Heart left ventricle (tissue), 16 donors: ENCODE measurements around the gene PAK3. TPM values are rescaled to one million over a fixed set of nuclear protein-coding genes. Genes with fewer than 3 reads are reported as not detected.

Source experiments
- ATAC-seq, 4 donors: fragments of 200-7000 bp; cut with Tn5 transposase; one replicate each; pipeline ENCODE4 v1.9.1; 2020 to 2022; ENCODE audit warnings: moderate library complexity in 4 of 4, mild to moderate bottlenecking in 3 of 4, moderate number of reproducible peaks in 1 of 4
- DNase-seq, 5 donors: peaks; one replicate each; pipeline ENCODE4 v3.0.0-alpha.2; 2020
- H3K27ac ChIP-seq, 12 donors: fragments of 200-600 bp; sonication (generic) in 4 of 12; one replicate each; pipeline versions ENCODE4 v1.5.0 to v1.8.0; 2016 to 2022; ENCODE audit warnings: mild to moderate bottlenecking in 2 of 12
- H3K27me3 ChIP-seq, 9 donors: fragments of 200-600 bp; sonication (generic) in 2 of 9; one replicate each; pipeline versions ENCODE4 v1.5.1 to v1.8.0; 2016 to 2022; ENCODE audit warnings: mild to moderate bottlenecking in 3 of 9
- H3K36me3 ChIP-seq, 9 donors: fragments of 200-600 bp; sonication (generic) in 2 of 9; one replicate each; pipeline versions ENCODE4 v1.5.0 to v1.8.0; 2018 to 2022; ENCODE audit warnings: mild to moderate bottlenecking in 2 of 9
- H3K4me1 ChIP-seq, 12 donors: fragments of 200-600 bp; sonication (generic) in 4 of 12; one replicate each; pipeline versions ENCODE4 v1.5.0 to v1.8.0; 2016 to 2022; ENCODE audit warnings: mild to moderate bottlenecking in 3 of 12
- H3K4me3 ChIP-seq, 12 donors: fragments of 200-600 bp; sonication (generic) in 4 of 12; one replicate each; pipeline versions ENCODE4 v1.5.0 to v1.8.0; 2017 to 2022; ENCODE audit warnings: mild to moderate bottlenecking in 9 of 12, moderate library complexity in 4 of 12
- H3K9me3 ChIP-seq, 12 donors: fragments of 200-600 bp; sonication (generic) in 4 of 12; one replicate each; pipeline versions ENCODE4 v1.5.0 to v1.8.0; 2016 to 2022; ENCODE audit warnings: mild to moderate bottlenecking in 1 of 12
- POLR2A ChIP-seq, 2 donors: fragments of 450-650 bp; IDR thresholded peaks; one replicate each; pipeline ENCODE4 v1.6.1; 2017; ENCODE audit warnings: antibody characterized with exemption in 2 of 2, mild to moderate bottlenecking in 2 of 2, moderate library complexity in 2 of 2
- WGBS, 4 donors: extraction: QIAGEN DNeasy Blood & Tissue Kit in 2 of 4; methylation state at CpG; one replicate each; pipeline versions ENCODE4 v1.1.5 to v1.1.7; 2013 to 2018; 5-methylcytosine and 5-hydroxymethylcytosine counted together
- intact Hi-C, 10 donors: fragments of 100-400 bp; cut with DNase I; formaldehyde crosslinking; loops; one replicate each; pipeline versions ENCODE4 v1.11.1 to v1.14.2; 2022
- polyA plus RNA-seq, 2 donors: library from polyadenylated mRNA; stranded (reverse); fragments of 200-250 nt; gene quantifications; one replicate each; pipeline ENCODE4 v1.2.3, GENCODE V29; 2013
- total RNA-seq, 9 donors: library from RNA; depleted of rRNA in 2 of 9; stranded (reverse); fragments of >200 nt in 2 of 9; fragmentation: NEBNext Ultra II Directional in 3 of 9; extraction: Animal tissue kit (Norgen Biotek cat#: 25700) in 3 of 9; gene quantifications; one replicate each; pipeline versions ENCODE4 v1.1.0 to v1.2.4, GENCODE V29; 2016 to 2023
- TF ChIP-seq, protein P1 (sequence below), 12 donors: fragments of 200-600 bp; sonication (generic) in 4 of 12; IDR thresholded peaks; one replicate each; pipeline versions ENCODE4 v1.5.0 to v1.8.0; 2018 to 2022; ENCODE audit warnings: antibody characterized with exemption in 12 of 12, mild to moderate bottlenecking in 5 of 12
- donor health status: ischemic (EF 13 %, LVEDD 7.1; RV severe dilation, severe dysfunction).
- donor health status: healthy with polysubstance abuse.
- donor health status: DM: no; HTN: yes; CAD: no.
- donor health status: DM: no; HTN: no; CAD: no.
- donor health status: ischemic (EF 25% LVEDD 6.9; RV normal size, moderate dysfunction).
- donor health status: ischemic (EF 25% LVEDD 5.7; RV mildly dilated, moderate dysfunction).
- donor health status: healthy.
- donor health status: DM: yes; HTN: yes; CAD: no.
- donor health status: ischemic (EF 35%, LVEDD 5.7; RV mildly dilated, moderate dysfunction).
- donor health status: nonischemic (EF 11% LVEDD 7.7; RV severe dilation, severe dysfunction).
- donor health status: DM: yes; HTN: yes; CAD: no.
- donor health status: PGD.
- donor health status: ischemic (EF 29% LVEDD 5.4; RV normal size, mild dysfunction).
- donor health status: nonischemic (EF 23%, LVEDD 6.1; RV moderate dilation, normal function).

The PAK3 gene
- total and polyA plus RNA-seq, 11 donors = 0.04 to 1.1 (median 0.38) TPM; not detected in 1

DNA sequence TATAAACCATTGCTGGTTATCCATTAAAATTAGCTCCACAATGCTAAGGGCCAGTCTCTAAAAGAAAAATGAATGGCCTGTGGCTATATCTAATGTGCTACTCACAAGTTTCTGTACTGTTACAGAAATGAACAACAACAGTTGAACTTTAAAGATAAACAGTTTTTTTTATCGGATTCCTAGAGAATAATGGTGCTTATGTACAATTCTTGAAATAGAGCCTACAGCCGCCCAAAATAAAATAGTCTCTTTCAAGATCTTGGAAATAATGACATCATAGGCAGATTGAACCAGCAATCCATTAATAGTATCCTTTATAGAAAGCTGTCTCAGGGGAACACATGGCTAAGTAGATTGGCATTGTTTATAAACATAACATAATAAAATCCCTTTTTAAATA, 23.4 kb downstream of the PAK3 start:
- intact Hi-C loops = no loop called here
- TF ChIP-seq, protein P1, sequence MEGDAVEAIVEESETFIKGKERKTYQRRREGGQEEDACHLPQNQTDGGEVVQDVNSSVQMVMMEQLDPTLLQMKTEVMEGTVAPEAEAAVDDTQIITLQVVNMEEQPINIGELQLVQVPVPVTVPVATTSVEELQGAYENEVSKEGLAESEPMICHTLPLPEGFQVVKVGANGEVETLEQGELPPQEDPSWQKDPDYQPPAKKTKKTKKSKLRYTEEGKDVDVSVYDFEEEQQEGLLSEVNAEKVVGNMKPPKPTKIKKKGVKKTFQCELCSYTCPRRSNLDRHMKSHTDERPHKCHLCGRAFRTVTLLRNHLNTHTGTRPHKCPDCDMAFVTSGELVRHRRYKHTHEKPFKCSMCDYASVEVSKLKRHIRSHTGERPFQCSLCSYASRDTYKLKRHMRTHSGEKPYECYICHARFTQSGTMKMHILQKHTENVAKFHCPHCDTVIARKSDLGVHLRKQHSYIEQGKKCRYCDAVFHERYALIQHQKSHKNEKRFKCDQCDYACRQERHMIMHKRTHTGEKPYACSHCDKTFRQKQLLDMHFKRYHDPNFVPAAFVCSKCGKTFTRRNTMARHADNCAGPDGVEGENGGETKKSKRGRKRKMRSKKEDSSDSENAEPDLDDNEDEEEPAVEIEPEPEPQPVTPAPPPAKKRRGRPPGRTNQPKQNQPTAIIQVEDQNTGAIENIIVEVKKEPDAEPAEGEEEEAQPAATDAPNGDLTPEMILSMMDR (IDR thresholded peaks at IDR 0.05) = no peak
- TF ChIP-seq POLR2A (IDR thresholded peaks at IDR 0.05) = no peak
- ATAC-seq = no peak
- no peak overlapping the region for H3K4me3 ChIP-seq
- no peaks in the 10 kb centered on the region for H3K36me3 ChIP-seq
- H3K27me3 ChIP-seq = peaks cover 0 to 9% (median 0%) of the 10 kb centered on the region in 9 donors
- no peak overlapping the region for H3K27ac ChIP-seq
- no peaks in the 10 kb centered on the region for H3K4me1 ChIP-seq
- no peaks in the 10 kb centered on the region for H3K9me3 ChIP-seq
- 41 to 62% (median 46%) methylated on average over 2 of the region's 2 CpGs for WGBS, 4 donors
- DNase-seq = no peak

DNA sequence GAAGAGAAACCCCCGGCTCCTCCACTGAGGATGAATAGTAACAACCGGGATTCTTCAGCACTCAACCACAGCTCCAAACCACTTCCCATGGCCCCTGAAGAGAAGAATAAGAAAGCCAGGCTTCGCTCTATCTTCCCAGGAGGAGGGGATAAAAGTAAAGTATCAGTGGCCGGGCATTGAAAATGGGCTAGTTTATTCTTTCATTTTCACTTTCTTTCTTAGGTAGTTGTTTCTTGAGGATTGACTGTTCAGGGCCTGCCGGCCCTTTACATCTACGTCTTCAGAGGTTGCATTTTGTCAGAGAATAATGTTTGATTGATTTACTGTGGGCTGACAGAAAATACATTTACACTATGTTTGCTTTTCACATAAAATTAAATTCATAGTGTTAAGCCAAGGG, 27.1 kb downstream of the PAK3 start:
- H3K27me3 ChIP-seq = peaks cover 0 to 20% (median 0%) of the 10 kb centered on the region in 9 donors
- no peak for TF ChIP-seq POLR2A (IDR thresholded peaks at IDR 0.05)
- TF ChIP-seq, protein P1 (IDR thresholded peaks at IDR 0.05) = no peak
- H3K36me3 ChIP-seq = no peaks in the 10 kb centered on the region
- H3K4me3 ChIP-seq = peak overlapping the region in 1 of 12 donors; percentile 31
- H3K4me1 ChIP-seq = no peaks in the 10 kb centered on the region
- H3K27ac ChIP-seq = no peak overlapping the region
- no peak for DNase-seq
- intact Hi-C loops = no loop called here
- ATAC-seq = no peak
- H3K9me3 ChIP-seq = no peaks in the 10 kb centered on the region
- WGBS, 4 donors = 70 to 89% (median 78%) methylated on average over 6 of the region's 6 CpGs

DNA sequence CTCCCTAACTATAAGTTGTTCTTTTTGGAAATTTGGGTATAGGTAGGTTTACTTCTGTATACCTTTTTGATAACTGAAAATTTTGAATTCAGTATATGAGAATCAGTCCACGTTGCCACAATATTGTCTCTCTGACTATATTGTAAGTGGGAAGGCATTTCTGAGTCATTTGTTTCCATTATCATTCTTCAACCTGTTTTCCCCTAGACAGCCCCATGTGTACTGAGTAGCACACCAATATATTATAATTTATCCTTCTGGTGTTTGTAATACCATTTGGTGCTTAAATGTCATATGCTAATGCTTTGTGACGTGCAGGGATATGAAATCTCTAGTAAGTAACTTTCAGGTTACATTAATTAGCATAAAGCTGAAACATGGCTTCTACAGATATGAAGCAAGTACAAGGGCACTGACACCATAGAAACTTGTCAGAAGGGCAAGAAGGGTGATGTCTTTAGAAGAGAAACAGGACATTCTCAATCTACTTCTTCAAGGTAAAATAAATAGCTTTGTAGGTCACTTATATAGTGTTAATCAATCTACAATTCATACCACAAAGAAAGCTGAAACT, 27.7 kb downstream of the PAK3 start:
- no peaks in the 10 kb centered on the region for H3K36me3 ChIP-seq
- no peak overlapping the region for H3K27ac ChIP-seq
- TF ChIP-seq, protein P1 (IDR thresholded peaks at IDR 0.05) = no peak
- TF ChIP-seq POLR2A (IDR thresholded peaks at IDR 0.05) = no peak
- H3K27me3 ChIP-seq = peaks cover 0 to 20% (median 0%) of the 10 kb centered on the region in 9 donors
- DNase-seq (no peak), ATAC-seq (no peak)
- no peaks in the 10 kb centered on the region for H3K9me3 ChIP-seq
- 57 to 85% (median 71%) methylated on average over 2 of the region's 2 CpGs for WGBS, 4 donors
- H3K4me1 ChIP-seq = no peaks in the 10 kb centered on the region
- no peak overlapping the region for H3K4me3 ChIP-seq
- intact Hi-C loops = no loop called here

DNA sequence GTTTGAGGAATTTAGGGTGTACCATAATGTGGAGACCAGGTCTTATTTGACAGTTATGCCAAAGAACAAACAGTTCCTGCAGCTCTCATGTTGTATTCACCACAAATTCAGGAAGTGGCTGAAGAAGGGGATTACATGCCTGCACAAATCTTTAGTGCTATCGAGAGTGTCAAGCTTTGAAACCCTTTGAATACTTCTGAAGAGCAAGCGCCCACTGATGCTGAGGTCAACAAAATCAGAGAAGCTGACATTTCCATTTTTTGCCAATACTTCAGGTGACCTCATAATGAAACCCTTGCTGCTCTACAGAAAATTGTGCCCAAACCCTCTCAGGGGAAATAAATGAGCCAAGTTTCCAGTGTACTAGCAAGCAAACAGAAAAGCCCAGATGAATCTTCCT, 28.4 kb downstream of the PAK3 start:
- Histone ChIP-seq H3K4me3 (no peak overlapping the region), H3K27ac (no peak overlapping the region), H3K36me3 (no peaks in the 10 kb centered on the region), H3K4me1 (no peaks in the 10 kb centered on the region), H3K27me3 (peaks cover 0 to 20% (median 0%) of the 10 kb centered on the region in 9 donors), H3K9me3 (no peaks in the 10 kb centered on the region)
- no peak for DNase-seq
- TF ChIP-seq, protein P1 (IDR thresholded peaks at IDR 0.05) = no peak
- no peak for TF ChIP-seq POLR2A (IDR thresholded peaks at IDR 0.05)
- no peak for ATAC-seq
- intact Hi-C loops = no loop called here
- WGBS, 4 donors = 72 to 87% (median 85%) methylated on average over 2 of the region's 2 CpGs
